Stimulated activated naive B cell treated with anti-CD40 and anti-IgM and Interleukin-4, amounts not matched to agents 10 μg/mL and 1 μg/mL and 100 μg/mL, for 72 hours (primary cell): ENCODE data around the gene FBXW4.
A peak's percentile ranks its signal among the peaks of the same experiment; 100 is the strongest.

ENCODE experiments used
- ATAC-seq, 2 donors: fragments of 150-1000 bp; cut with Tn5 transposase; replicated peaks; 2 replicates each; pipeline ENCODE4 v1.10.0; 2021; ENCODE audit warnings: moderate library complexity in 1 of 2
- DNase-seq: peaks from one replicate; pipeline ENCODE4 v3.0.0; 2021
- H3K27ac Mint-ChIP-seq: one replicate; pipeline ENCODE4 v1.8.0; 2022; ENCODE audit warnings: mild to moderate bottlenecking, mixed read lengths
- H3K27me3 Mint-ChIP-seq, 2 donors: one replicate each; pipeline ENCODE4 v1.8.0; 2022; ENCODE audit warnings: mixed read lengths in 2 of 2
- H3K36me3 Mint-ChIP-seq, 2 donors: one replicate each; pipeline ENCODE4 v1.8.0; 2022; ENCODE audit warnings: mixed read lengths in 2 of 2, mild to moderate bottlenecking in 1 of 2
- H3K4me1 Mint-ChIP-seq, 2 donors: one replicate each; pipeline ENCODE4 v1.8.0; 2022; ENCODE audit warnings: mixed read lengths in 2 of 2, mild to moderate bottlenecking in 1 of 2
- H3K4me3 Mint-ChIP-seq, 2 donors: one replicate each; pipeline ENCODE4 v1.8.0; 2022; ENCODE audit warnings: mild to moderate bottlenecking in 2 of 2, mixed read lengths in 2 of 2, moderate library complexity in 1 of 2
- H3K9me3 Mint-ChIP-seq, 2 donors: one replicate each; pipeline ENCODE4 v1.8.0; 2022; ENCODE audit warnings: mixed read lengths in 2 of 2, mild to moderate bottlenecking in 1 of 2

The FBXW4 gene

DNA sequence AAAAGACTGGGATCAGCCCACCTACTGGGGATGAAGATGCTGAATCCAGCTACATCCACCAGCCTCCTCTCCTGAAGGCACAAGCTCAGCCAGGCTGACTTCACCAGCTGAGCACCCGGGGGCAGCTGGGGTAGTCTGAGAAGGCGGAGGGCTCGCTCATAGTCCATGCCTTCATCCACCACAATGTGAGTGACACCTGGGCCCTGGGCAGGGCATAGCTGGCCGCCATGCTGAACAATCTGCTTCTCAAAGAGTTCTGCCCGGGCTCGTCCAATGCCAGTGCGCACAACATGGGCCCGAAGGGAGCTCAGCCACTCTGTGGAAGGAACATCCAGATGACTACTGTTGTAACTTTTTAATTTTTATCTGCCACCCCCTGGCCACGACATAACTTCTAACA, 109.1 kb downstream of the FBXW4 start:
- no peak for ATAC-seq
- no peak overlapping the region for H3K4me3 Mint-ChIP-seq
- H3K27me3 Mint-ChIP-seq = no peaks in the 10 kb centered on the region
- no peaks in the 10 kb centered on the region for H3K9me3 Mint-ChIP-seq
- peaks cover 16 to 42% of the 10 kb centered on the region in 2 donors for H3K4me1 Mint-ChIP-seq
- peaks cover 24 to 27% of the 10 kb centered on the region in 2 donors for H3K36me3 Mint-ChIP-seq
- H3K27ac Mint-ChIP-seq = no peak overlapping the region
- no peak for DNase-seq

DNA sequence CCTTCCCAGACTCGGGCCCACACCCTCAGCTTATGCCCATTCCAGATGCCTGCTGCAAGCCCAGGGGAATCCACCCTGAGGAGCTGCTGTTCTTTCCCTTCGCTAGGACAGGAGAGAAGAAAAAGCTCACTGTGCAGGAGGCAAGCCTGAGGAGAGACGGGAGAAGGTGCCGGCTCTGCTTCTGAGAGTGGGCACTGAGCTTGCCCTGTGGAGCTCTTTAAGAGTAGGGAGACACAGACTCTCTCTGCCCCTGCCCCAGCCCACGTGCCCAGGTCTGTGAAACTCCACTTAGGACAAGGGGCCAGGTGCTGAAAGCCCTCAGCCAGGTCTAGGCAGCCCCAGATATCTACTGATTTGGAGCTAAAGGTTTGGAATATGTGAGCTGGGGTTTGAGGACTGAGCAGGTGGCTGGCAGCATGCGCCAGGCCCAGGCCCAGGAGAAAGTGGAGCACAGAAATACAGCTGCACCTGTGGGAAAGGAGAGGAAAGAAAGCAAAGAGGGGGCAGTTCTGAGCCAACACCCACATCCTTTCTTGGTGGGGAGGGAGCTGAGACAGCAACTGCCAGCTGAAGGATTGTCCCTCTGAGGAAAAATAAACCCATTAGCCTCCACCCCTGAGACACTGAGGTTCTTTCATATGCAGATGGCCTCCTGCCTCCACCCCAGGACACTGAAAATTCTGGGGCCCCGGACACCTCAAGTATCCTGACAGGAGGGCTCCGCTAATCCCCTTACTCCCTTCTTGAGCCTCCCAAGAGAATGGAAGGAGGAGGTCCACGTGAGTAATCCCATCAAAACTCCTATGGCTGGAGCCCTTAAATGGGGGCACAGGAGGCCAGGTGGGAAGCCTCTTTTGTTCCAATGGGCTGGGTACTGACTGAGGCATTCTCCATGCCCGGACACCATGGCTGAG, 114.2 kb downstream of the FBXW4 start:
- H3K27ac Mint-ChIP-seq = no peak overlapping the region
- no peak overlapping the region for H3K4me3 Mint-ChIP-seq
- H3K27me3 Mint-ChIP-seq = no peaks in the 10 kb centered on the region
- ATAC-seq (no peak), DNase-seq (no peak)
- peaks cover 42 to 54% of the 10 kb centered on the region in 2 donors for H3K36me3 Mint-ChIP-seq
- no peaks in the 10 kb centered on the region for H3K9me3 Mint-ChIP-seq
- peaks cover 5 to 10% of the 10 kb centered on the region in 2 donors for H3K4me1 Mint-ChIP-seq

DNA sequence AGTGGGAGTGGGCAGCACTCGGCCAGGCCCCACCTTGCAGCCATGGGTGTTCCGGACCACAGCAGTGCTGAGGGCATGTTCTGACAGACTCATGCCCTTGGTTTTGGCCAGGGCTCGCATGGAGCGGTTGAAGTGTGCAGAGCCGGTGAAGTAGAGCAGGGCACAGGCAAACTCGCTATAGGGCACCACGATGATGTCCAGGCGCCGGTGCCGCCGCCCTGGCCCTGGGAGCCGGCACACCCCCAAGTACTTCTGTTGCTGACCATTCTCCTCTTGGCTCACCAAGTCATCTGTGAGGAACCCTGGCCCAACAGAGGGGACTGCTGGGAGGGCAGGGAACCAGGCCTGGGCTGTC, 115.5 kb downstream of the FBXW4 start:
- no peaks in the 10 kb centered on the region for H3K9me3 Mint-ChIP-seq
- peaks cover 0 to 2% of the 10 kb centered on the region in 2 donors for H3K4me1 Mint-ChIP-seq
- no peak overlapping the region for H3K27ac Mint-ChIP-seq
- no peak overlapping the region for H3K4me3 Mint-ChIP-seq
- no peaks in the 10 kb centered on the region for H3K27me3 Mint-ChIP-seq
- H3K36me3 Mint-ChIP-seq = peaks cover 34 to 49% of the 10 kb centered on the region in 2 donors
- DNase-seq (no peak), ATAC-seq (no peak)

DNA sequence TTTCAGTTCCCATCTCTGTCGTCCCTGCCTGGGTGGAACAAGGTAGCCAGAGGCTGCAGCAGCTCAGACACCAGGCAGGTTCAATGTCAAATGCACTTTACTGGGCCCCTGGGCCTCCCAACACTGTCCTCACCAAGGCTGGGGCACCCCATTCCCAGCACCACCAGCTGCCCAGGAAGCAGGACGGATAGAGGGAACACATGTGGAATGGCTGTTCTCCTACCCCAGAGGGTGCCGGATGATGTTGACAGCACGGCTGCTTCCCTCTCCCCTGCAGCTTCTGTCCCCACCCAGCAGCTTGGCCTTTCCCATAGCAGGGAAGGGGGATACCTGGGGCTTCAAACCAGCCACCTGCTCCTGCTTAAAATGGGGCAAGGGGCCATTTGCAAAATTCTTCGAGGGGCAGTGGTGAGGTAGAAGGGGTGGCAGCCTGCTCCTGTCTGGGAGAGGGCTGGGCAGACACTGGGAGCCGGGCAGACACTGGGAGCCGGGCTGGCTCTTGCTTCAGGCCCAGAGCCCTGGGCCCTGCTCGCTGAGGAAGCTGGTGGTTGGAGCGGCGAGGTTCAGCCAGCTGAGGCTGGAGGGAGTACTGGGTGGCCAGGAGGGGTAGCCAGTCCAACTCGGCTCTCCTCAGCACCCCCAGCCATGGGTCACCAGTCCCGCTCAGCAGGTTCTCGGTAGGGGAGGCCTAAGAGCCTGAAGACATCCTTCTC, 116.0 kb downstream of the FBXW4 start:
- Mint-ChIP-seq H3K27ac (no peak overlapping the region), H3K9me3 (no peaks in the 10 kb centered on the region), H3K27me3 (no peaks in the 10 kb centered on the region), H3K4me3 (no peak overlapping the region), H3K36me3 (peaks cover 33 to 48% of the 10 kb centered on the region in 2 donors), H3K4me1 (no peaks in the 10 kb centered on the region)
- DNase-seq (no peak), ATAC-seq (no peak)

DNA sequence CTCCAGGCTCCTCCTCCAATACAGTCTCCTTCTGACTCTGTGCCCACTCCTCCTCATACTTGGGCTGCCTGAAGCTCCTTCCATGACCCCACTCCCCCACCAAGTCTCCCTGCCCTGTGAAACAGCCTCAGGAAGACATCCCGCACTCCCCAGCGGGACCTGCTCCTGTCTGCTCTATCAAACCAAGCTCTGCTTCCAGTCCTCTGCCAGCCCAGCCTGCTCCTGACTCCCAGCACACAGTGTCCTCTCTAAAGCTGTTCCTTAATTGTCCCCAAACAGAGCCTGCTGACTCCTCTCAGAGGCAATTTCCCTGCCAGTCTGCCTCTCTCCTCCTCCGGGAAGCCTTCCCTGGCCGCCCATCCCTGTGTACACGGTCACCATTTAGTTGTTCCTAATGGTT, 116.8 kb downstream of the FBXW4 start:
- no peak overlapping the region for H3K4me3 Mint-ChIP-seq
- DNase-seq = no peak
- ATAC-seq = no peak

DNA sequence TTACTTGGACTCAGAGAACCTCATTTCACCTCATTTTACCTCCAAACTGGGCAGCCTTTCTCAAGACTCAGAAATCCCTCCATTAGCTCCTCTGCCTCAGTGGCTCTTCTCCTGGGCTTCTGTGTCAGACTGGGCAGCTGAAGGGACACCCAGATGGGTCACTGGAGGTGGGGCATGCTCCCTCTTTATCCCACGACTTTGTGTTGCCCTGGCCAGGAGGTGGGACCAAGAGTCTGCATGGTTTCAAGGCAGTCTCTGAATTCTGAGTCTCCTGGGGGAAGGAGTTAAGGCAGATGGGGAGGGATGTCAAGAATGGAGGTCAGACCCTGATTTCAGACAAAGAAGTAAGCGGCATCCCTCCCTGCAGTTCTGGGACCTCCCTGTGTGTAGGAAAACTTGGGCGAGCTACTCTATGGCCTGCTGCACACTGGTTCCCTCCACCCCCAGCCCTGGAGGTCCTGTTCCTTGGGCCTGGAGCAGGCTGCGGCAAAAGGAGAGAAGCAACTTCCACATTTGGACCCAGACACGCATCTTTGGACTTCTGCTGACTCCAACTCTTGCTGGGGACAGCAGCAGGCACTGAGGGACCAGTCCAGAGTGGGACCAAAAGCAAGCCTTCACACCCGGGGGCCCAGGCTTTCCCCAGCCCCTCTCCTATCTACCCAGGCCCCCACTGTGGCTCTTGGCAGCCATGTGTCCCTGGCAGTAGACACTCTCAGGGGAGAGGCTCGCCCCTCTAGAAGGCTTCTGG, 117.7 kb downstream of the FBXW4 start:
- no peaks in the 10 kb centered on the region for H3K9me3 Mint-ChIP-seq
- H3K27ac Mint-ChIP-seq = no peak overlapping the region
- peaks cover 25 to 55% of the 10 kb centered on the region in 2 donors for H3K36me3 Mint-ChIP-seq
- H3K27me3 Mint-ChIP-seq = no peaks in the 10 kb centered on the region
- no peak overlapping the region for H3K4me3 Mint-ChIP-seq
- no peaks in the 10 kb centered on the region for H3K4me1 Mint-ChIP-seq
- ATAC-seq = no peak
- DNase-seq = no peak

More for the DNA sequence above, 116.8 kb downstream of the FBXW4 start:
- Mint-ChIP-seq H3K27me3 (no peaks in the 10 kb centered on the region), H3K9me3 (no peaks in the 10 kb centered on the region), H3K36me3 (peaks cover 29 to 52% of the 10 kb centered on the region in 2 donors), H3K4me1 (no peaks in the 10 kb centered on the region), H3K27ac (no peak overlapping the region)

DNA sequence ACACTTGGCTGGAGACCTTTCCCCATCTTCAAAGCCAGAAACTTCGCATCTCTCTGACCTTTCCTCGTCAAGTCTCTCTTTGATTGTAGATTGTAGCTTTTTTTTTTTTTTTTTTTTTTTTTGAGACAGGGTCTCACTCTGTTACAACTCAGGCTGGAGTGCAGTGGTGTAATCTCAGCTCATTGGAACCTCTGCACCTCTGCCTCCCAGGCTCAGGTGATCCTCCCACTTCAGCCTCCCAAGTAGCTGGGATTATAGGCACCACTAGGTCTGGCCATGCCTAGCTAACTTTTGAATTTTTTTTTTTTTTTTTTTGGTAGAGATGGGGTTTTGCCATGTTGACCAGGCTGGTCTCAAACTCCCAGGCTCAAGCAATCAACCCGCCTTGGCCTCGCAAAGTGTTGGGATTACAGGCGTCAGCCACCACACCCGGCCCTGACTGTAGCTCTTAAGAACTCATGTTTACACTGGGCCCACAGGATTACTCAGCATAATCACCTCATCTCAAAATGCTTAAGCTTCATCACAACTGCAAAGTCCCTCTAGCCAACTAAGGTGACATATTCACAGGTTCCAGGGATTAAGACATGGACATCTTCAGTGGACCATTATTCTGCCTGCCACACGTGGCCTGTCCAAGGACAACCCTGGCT, 118.6 kb downstream of the FBXW4 start:
- no peak overlapping the region for H3K4me3 Mint-ChIP-seq
- H3K27ac Mint-ChIP-seq = peak overlapping the region; percentile 31
- DNase-seq (no peak), ATAC-seq (no peak)
- H3K36me3 Mint-ChIP-seq = peaks cover 22 to 53% of the 10 kb centered on the region in 2 donors
- H3K27me3 Mint-ChIP-seq = no peaks in the 10 kb centered on the region
- H3K9me3 Mint-ChIP-seq = no peaks in the 10 kb centered on the region
- H3K4me1 Mint-ChIP-seq = no peaks in the 10 kb centered on the region

DNA sequence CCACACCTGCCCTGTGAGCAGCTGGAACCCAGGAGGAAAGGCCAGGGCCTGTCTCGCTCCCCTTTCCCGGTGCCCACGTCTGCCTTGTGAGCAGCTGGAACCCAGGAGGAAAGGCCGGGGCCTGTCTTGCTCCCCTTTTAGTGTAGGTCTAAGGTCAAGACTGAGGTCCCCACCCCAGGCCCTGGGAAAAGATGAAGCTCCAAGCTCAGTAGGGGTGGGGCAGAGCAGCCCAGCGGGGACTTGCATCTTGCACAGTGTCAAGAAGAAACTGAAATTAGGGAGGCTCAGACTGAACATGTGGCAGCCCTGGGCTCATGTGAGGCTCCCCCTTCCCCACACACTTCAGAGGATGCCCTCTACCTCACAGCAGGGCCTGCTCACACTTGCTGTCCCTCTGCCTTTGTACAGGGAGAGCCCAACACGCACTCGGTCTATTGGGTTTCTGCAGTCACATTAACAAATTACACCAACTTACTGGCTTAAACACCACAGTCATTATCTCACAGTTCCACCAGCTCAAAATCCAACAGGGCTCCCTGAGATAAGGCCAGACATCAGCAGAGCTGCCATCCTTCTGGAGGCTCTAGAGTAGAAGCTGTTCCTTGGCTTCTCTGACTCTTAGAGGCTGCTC, 119.3 kb downstream of the FBXW4 start:
- ATAC-seq (peak in 1 of 2 donors; percentile 18), DNase-seq (no peak)
- H3K36me3 Mint-ChIP-seq = peaks cover 25 to 54% of the 10 kb centered on the region in 2 donors
- no peak overlapping the region for H3K4me3 Mint-ChIP-seq
- H3K9me3 Mint-ChIP-seq = no peaks in the 10 kb centered on the region
- peaks cover 4 to 5% of the 10 kb centered on the region in 2 donors for H3K4me1 Mint-ChIP-seq
- peaks cover 5 to 6% of the 10 kb centered on the region in 2 donors for H3K27me3 Mint-ChIP-seq
- peak overlapping the region; percentile 31 for H3K27ac Mint-ChIP-seq

DNA sequence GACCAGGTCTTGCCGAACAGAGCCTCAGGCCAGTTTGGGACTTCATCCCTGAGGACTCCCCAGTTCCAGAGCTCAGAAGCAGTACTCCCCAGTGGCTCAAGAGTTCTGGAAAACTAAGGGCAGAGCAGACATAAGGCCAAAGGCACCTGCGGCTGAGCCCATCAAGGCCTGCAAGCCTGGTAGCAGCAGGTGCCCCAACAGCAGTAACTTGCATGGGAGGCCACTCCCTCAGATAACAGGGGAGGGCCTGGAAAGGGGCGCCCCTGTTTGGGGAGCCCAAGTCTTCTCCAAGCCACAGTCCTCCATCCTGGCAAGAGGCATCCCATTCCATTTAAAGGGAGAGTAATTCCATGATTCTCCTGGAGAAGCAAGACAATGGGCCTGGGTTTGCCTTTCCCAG, 119.9 kb downstream of the FBXW4 start:
- ATAC-seq (no peak), DNase-seq (no peak)
- Mint-ChIP-seq H3K27me3 (peaks cover 7 to 11% of the 10 kb centered on the region in 2 donors), H3K36me3 (peaks cover 24 to 52% of the 10 kb centered on the region in 2 donors), H3K27ac (no peak overlapping the region), H3K9me3 (no peaks in the 10 kb centered on the region), H3K4me1 (peaks cover 6 to 11% of the 10 kb centered on the region in 2 donors), H3K4me3 (no peak overlapping the region)

DNA sequence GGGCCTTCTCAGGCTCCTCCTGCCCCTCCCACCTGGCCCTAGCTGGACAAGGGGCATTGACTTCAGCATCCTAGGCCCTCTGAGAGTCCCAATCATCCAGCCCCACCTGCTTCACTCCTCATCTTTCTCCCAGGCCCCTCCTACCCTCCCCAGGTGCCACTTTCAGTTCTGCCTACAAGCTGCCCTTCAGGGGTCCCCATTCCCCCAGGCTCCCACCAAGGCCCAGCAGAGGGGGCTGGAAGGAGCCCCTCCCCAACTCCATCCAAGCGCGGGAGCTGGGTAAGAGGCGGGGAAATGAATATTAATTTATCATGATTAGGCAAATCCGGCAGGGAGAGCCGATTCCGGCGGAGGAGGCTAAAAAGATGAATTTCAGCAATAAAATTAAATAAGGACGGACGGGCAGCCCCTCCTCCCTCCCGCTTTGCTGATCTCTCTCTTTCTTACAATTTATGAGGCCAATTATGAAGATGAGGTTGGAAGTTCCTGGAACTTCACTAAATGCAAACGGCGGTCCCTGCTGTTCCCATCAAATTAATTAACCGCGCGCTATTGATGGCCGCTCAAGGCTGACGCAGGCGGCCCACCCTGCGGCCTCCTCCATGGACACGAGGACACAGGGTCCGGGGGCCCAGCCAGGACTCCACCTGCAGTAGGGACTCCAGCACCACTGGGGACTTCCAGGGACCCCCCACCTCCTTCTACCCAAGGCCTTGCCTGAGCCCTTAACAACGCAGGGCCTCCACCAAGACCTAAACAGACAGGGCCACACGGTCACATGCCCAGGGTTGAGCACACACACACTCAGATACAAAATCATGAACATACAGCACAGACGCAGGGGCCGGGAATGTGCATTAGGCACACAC, 120.9 kb downstream of the FBXW4 start:
- no peaks in the 10 kb centered on the region for H3K9me3 Mint-ChIP-seq
- DNase-seq (no peak), ATAC-seq (no peak)
- H3K36me3 Mint-ChIP-seq = peaks cover 19 to 45% of the 10 kb centered on the region in 2 donors
- peaks cover 11 to 18% of the 10 kb centered on the region in 2 donors for H3K4me1 Mint-ChIP-seq
- H3K4me3 Mint-ChIP-seq = no peak overlapping the region
- H3K27me3 Mint-ChIP-seq = peaks cover 15 to 20% of the 10 kb centered on the region in 2 donors
- no peak overlapping the region for H3K27ac Mint-ChIP-seq

DNA sequence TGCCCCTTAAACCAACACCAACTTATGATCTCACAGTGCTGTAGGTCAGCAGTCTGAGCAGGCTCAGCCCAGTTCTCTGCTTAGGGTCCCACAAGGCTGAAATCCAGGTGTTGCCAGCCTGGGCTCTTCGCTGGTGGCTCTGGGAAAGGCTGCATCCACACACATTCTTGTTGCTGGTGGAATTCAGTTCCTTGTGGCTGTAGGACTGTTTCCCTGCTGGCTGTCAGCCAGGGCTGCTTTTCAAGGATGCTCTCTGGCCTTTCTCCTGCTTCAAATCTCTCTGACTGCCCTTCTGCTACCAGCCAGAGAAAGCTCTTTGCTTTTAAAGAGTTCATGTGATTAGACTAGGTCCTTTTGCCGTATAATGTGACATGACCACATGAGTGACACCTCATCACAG, 122.2 kb downstream of the FBXW4 start:
- Mint-ChIP-seq H3K36me3 (peaks cover 11 to 31% of the 10 kb centered on the region in 2 donors), H3K9me3 (no peaks in the 10 kb centered on the region), H3K4me3 (no peak overlapping the region), H3K27ac (no peak overlapping the region), H3K27me3 (peaks cover 29 to 34% of the 10 kb centered on the region in 2 donors), H3K4me1 (peaks cover 11 to 18% of the 10 kb centered on the region in 2 donors)
- no peak for ATAC-seq
- no peak for DNase-seq

DNA sequence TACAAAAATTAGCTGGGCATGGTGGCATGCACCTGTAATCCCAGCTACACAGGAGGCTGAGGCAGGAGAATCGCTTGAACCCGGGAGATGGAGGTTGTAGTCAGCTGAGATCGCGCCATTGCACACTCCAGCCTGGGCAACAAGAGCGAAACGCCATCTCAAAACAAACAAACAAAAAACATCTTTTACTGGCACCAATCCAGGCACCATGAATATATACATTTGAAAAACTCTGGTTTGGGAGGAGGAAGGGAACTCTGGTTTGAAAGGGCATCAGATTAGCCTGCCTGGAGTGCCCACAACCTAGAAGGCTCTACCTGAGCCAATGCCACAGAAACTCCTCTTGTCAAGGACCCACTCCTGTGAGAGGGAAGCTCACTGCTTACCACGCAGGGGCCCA, 122.8 kb downstream of the FBXW4 start:
- no peak overlapping the region for H3K4me3 Mint-ChIP-seq
- peaks cover 9 to 26% of the 10 kb centered on the region in 2 donors for H3K36me3 Mint-ChIP-seq
- H3K4me1 Mint-ChIP-seq = peaks cover 15 to 23% of the 10 kb centered on the region in 2 donors
- peaks cover 35 to 40% of the 10 kb centered on the region in 2 donors for H3K27me3 Mint-ChIP-seq
- DNase-seq = no peak
- no peak for ATAC-seq
- no peaks in the 10 kb centered on the region for H3K9me3 Mint-ChIP-seq
- no peak overlapping the region for H3K27ac Mint-ChIP-seq
